Measurements from ENCODE around the gene RAP1A.

The RAP1A gene

GRCh38 chr1:111582644-111583618 is 36.7 kb upstream of the RAP1A start:
- no peak overlapping the region for H3K4me3 ChIP-seq (ENCODE audit: low read length)
- H3K9me3 ChIP-seq (replicated peaks; ENCODE audit: insufficient read depth, low read length): no peaks in the 10 kb centered on the region
- no peaks in the 10 kb centered on the region for H3K36me3 ChIP-seq (replicated peaks; ENCODE audit: insufficient read depth, low read length)
- no peak overlapping the region for H3K4me2 ChIP-seq (ENCODE audit: low read depth, low read length)
- no peaks in the 10 kb centered on the region for H3K4me1 ChIP-seq (ENCODE audit: low read length)
- H3K27me3 ChIP-seq (replicated peaks; ENCODE audit: insufficient read depth, low read length): no peaks in the 10 kb centered on the region
- H3K27ac ChIP-seq (ENCODE audit: low read length): no peak overlapping the region
- no peaks in the 10 kb centered on the region for H3K79me2 ChIP-seq (ENCODE audit: low read length)
- no peak for DNase-seq
- no peak overlapping the region for H2AFZ ChIP-seq (ENCODE audit: low read length)
- TF ChIP-seq EZH2phosphoT487 (IDR thresholded peaks at IDR 0.05; ENCODE audit: low read length) (no peak), CTCF (IDR thresholded peaks at IDR 0.05; ENCODE audit: low read length) (no peak)
- H3K9ac ChIP-seq (ENCODE audit: low read length): no peak overlapping the region
- no peaks in the 10 kb centered on the region for H3K9me2 ChIP-seq (replicated peaks; ENCODE audit: insufficient read depth, low read length)
- no peaks in the 10 kb centered on the region for H3F3A ChIP-seq (ENCODE audit: insufficient read depth, low read length)
- no peaks in the 10 kb centered on the region for H4K20me1 ChIP-seq (ENCODE audit: insufficient read depth, low read length)

GRCh38 chr1:111585447-111586086 is 34.0 kb upstream of the RAP1A start:
- no peaks in the 10 kb centered on the region for H3K27me3 ChIP-seq (replicated peaks; ENCODE audit: insufficient read depth, low read length)
- H3K27ac ChIP-seq (ENCODE audit: low read length): no peak overlapping the region
- H3K9me2 ChIP-seq (replicated peaks; ENCODE audit: insufficient read depth, low read length): no peaks in the 10 kb centered on the region
- H3K4me1 ChIP-seq (ENCODE audit: low read length): no peaks in the 10 kb centered on the region
- no peaks in the 10 kb centered on the region for H3K9me3 ChIP-seq (replicated peaks; ENCODE audit: insufficient read depth, low read length)
- no peaks in the 10 kb centered on the region for H4K20me1 ChIP-seq (ENCODE audit: insufficient read depth, low read length)
- H3K9ac ChIP-seq (ENCODE audit: low read length): no peak overlapping the region
- no peaks in the 10 kb centered on the region for H3K79me2 ChIP-seq (ENCODE audit: low read length)
- no peaks in the 10 kb centered on the region for H3K36me3 ChIP-seq (replicated peaks; ENCODE audit: insufficient read depth, low read length)
- H3K4me3 ChIP-seq (ENCODE audit: low read length): no peak overlapping the region
- H3F3A ChIP-seq (ENCODE audit: insufficient read depth, low read length): no peaks in the 10 kb centered on the region
- no peak overlapping the region for H3K4me2 ChIP-seq (ENCODE audit: low read depth, low read length)
- H2AFZ ChIP-seq (ENCODE audit: low read length): no peak overlapping the region
- TF ChIP-seq CTCF (IDR thresholded peaks at IDR 0.05; ENCODE audit: low read length): no peak
- no peak for TF ChIP-seq EZH2phosphoT487 (IDR thresholded peaks at IDR 0.05; ENCODE audit: low read length)
- TF ChIP-seq EZH2 (optimal IDR thresholded peaks at IDR 0.05; ENCODE audit: low read depth, low read length): no peak
- DNase-seq: no peak

- TF ChIP-seq EZH2 (optimal IDR thresholded peaks at IDR 0.05; ENCODE audit: low read depth, low read length): no peak
- TF ChIP-seq EZH2phosphoT487 (IDR thresholded peaks at IDR 0.05; ENCODE audit: low read length): no peak
- TF ChIP-seq CTCF (IDR thresholded peaks at IDR 0.05; ENCODE audit: low read length): no peak
- H4K20me1 ChIP-seq (ENCODE audit: insufficient read depth, low read length): no peaks in the 10 kb centered on the region
- no peaks in the 10 kb centered on the region for H3F3A ChIP-seq (ENCODE audit: insufficient read depth, low read length)
- H3K36me3 ChIP-seq (replicated peaks; ENCODE audit: insufficient read depth, low read length): no peaks in the 10 kb centered on the region
- H2AFZ ChIP-seq (ENCODE audit: low read length): no peak overlapping the region
- H3K79me2 ChIP-seq (ENCODE audit: low read length): no peaks in the 10 kb centered on the region
- no peak overlapping the region for H3K9ac ChIP-seq (ENCODE audit: low read length)
- H3K4me1 ChIP-seq (ENCODE audit: low read length): no peaks in the 10 kb centered on the region
- no peak overlapping the region for H3K4me2 ChIP-seq (ENCODE audit: low read depth, low read length)
- DNase-seq: no peak
- no peaks in the 10 kb centered on the region for H3K9me2 ChIP-seq (replicated peaks; ENCODE audit: insufficient read depth, low read length)
- H3K4me3 ChIP-seq (ENCODE audit: low read length): no peak overlapping the region
- H3K27ac ChIP-seq (ENCODE audit: low read length): no peak overlapping the region
- H3K9me3 ChIP-seq (replicated peaks; ENCODE audit: insufficient read depth, low read length): no peaks in the 10 kb centered on the region
- H3K27me3 ChIP-seq (replicated peaks; ENCODE audit: insufficient read depth, low read length): no peaks in the 10 kb centered on the region
Observed at GRCh38 chr1:111586112-111586511, 33.5 kb upstream of the RAP1A start.
